DOHH2 (cell line): ENCODE results near the gene GRB10.

Experiments
- EZH2phosphoT487 ChIP-seq: fragments of 200-600 bp; sonication (generic); IDR thresholded peaks from 2 replicates; pipeline ENCODE4 v1.6.1; 2017; ENCODE audit warnings: borderline replicate concordance, mild to moderate bottlenecking, antibody characterized with exemption, low read length, moderate library complexity, mixed read lengths
- TF ChIP-seq, protein P1 (sequence below): fragments of 200-600 bp; sonication (generic); IDR thresholded peaks from one replicate; pipeline ENCODE4 v1.5.1; 2014; ENCODE audit warnings: antibody characterized with exemption, mild to moderate bottlenecking, low read depth, low read length; ENCODE audit not compliant: poor library complexity, severe bottlenecking

- TF ChIP-seq, protein P1, sequence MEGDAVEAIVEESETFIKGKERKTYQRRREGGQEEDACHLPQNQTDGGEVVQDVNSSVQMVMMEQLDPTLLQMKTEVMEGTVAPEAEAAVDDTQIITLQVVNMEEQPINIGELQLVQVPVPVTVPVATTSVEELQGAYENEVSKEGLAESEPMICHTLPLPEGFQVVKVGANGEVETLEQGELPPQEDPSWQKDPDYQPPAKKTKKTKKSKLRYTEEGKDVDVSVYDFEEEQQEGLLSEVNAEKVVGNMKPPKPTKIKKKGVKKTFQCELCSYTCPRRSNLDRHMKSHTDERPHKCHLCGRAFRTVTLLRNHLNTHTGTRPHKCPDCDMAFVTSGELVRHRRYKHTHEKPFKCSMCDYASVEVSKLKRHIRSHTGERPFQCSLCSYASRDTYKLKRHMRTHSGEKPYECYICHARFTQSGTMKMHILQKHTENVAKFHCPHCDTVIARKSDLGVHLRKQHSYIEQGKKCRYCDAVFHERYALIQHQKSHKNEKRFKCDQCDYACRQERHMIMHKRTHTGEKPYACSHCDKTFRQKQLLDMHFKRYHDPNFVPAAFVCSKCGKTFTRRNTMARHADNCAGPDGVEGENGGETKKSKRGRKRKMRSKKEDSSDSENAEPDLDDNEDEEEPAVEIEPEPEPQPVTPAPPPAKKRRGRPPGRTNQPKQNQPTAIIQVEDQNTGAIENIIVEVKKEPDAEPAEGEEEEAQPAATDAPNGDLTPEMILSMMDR: no peak
- TF ChIP-seq EZH2phosphoT487: no peak
These were observed 50.8 kb downstream of the GRB10 start for GRCh38 chr7:50731703-50732582.
